HFFc6 (cell line): ENCODE results near the gene PDE4B. TPM values are rescaled to one million over a fixed set of nuclear protein-coding genes. Genes with fewer than 3 reads are reported as not detected.

ENCODE experiments used
- DNase-seq: peaks from one replicate; pipeline ENCODE4 v3.0.0-alpha.2; 2018
- H3K27ac Mint-ChIP-seq: 2 replicates; pipeline ENCODE4 v1.8.0; 2020; ENCODE audit warnings: mild to moderate bottlenecking, mixed read lengths
- H3K27me3 Mint-ChIP-seq: 2 replicates; pipeline ENCODE4 v1.8.0; 2021; ENCODE audit warnings: mild to moderate bottlenecking, moderate library complexity, mixed read lengths; ENCODE audit not compliant: insufficient read depth
- H3K36me3 Mint-ChIP-seq: 2 replicates; pipeline ENCODE4 v1.8.0; 2021; ENCODE audit warnings: low read depth, mixed read lengths
- H3K4me1 Mint-ChIP-seq: 2 replicates; pipeline ENCODE4 v1.8.0; 2020; ENCODE audit warnings: low read depth, mixed read lengths
- H3K4me3 Mint-ChIP-seq: 2 replicates; pipeline ENCODE4 v1.8.0; 2020; ENCODE audit warnings: mild to moderate bottlenecking, moderate library complexity, mixed read lengths
- H3K9me3 Mint-ChIP-seq: 2 replicates; pipeline ENCODE4 v1.8.0; 2020; ENCODE audit warnings: mild to moderate bottlenecking, mixed read lengths
- CTCF ChIP-seq: fragments of 200-600 bp; sonication (generic); IDR thresholded peaks from 2 replicates; pipeline ENCODE4 v1.5.0; 2021; ENCODE audit warnings: antibody characterized with exemption, mild to moderate bottlenecking
- total RNA-seq, 6 experiments: library from RNA; stranded (reverse); fragmentation: NEBNext Ultra II Directional; extraction: Animal tissue kit (Norgen Biotek cat#: 25700); gene quantifications; 2 replicates in 1 of 6; 3 replicates in 5 of 6; pipeline ENCODE4 v1.2.3, GENCODE V29; 2021

The PDE4B gene
- total RNA-seq, 6 experiments from 2014 or later = 34.9 to 57.6 (median 42.8) TPM

- Mint-ChIP-seq H3K4me1 (no peaks in the 10 kb centered on the region), H3K4me3 (no peak overlapping the region), H3K27ac (no peak overlapping the region), H3K27me3 (peaks cover 5% of the 10 kb centered on the region), H3K9me3 (no peaks in the 10 kb centered on the region), H3K36me3 (no peaks in the 10 kb centered on the region)
- no peak for DNase-seq
- no peak for TF ChIP-seq CTCF
These were observed 202.6 kb downstream of the PDE4B start for GRCh38 chr1:65995336-65995735.

- Mint-ChIP-seq H3K4me1 (no peaks in the 10 kb centered on the region), H3K27ac (no peak overlapping the region), H3K4me3 (no peak overlapping the region), H3K36me3 (no peaks in the 10 kb centered on the region), H3K9me3 (no peaks in the 10 kb centered on the region), H3K27me3 (peaks cover 5% of the 10 kb centered on the region)
- no peak for DNase-seq
- no peak for TF ChIP-seq CTCF
These were observed 203.2 kb downstream of the PDE4B start for GRCh38 chr1:65995928-65996327.

GRCh38 chr1:65997693-65998092 is 205.0 kb downstream of the PDE4B start:
- Mint-ChIP-seq H3K4me3 (no peak overlapping the region), H3K27me3 (peaks cover 5% of the 10 kb centered on the region), H3K4me1 (no peaks in the 10 kb centered on the region), H3K36me3 (no peaks in the 10 kb centered on the region), H3K27ac (no peak overlapping the region), H3K9me3 (no peaks in the 10 kb centered on the region)
- DNase-seq = no peak
- no peak for TF ChIP-seq CTCF

GRCh38 chr1:65998763-65999583 is 206.3 kb downstream of the PDE4B start:
- no peak for DNase-seq
- Mint-ChIP-seq H3K9me3 (no peaks in the 10 kb centered on the region), H3K4me1 (no peaks in the 10 kb centered on the region), H3K4me3 (no peak overlapping the region), H3K36me3 (no peaks in the 10 kb centered on the region), H3K27me3 (peaks cover 5% of the 10 kb centered on the region), H3K27ac (no peak overlapping the region)
- no peak for TF ChIP-seq CTCF

GRCh38 chr1:66000033-66000637 is 207.4 kb downstream of the PDE4B start:
- Mint-ChIP-seq H3K4me1 (no peaks in the 10 kb centered on the region), H3K36me3 (no peaks in the 10 kb centered on the region), H3K27me3 (peaks cover 5% of the 10 kb centered on the region), H3K9me3 (no peaks in the 10 kb centered on the region), H3K4me3 (no peak overlapping the region), H3K27ac (no peak overlapping the region)
- no peak for TF ChIP-seq CTCF
- no peak for DNase-seq
